NCI-H1436 (cell line): ENCODE data around the gene DGCR8.

Experiments
- DNase-seq: peaks from one replicate; lab custom pipeline; 2025; lab: John Stamatoyannopoulos, UW

DGCR8 gene

DNA sequence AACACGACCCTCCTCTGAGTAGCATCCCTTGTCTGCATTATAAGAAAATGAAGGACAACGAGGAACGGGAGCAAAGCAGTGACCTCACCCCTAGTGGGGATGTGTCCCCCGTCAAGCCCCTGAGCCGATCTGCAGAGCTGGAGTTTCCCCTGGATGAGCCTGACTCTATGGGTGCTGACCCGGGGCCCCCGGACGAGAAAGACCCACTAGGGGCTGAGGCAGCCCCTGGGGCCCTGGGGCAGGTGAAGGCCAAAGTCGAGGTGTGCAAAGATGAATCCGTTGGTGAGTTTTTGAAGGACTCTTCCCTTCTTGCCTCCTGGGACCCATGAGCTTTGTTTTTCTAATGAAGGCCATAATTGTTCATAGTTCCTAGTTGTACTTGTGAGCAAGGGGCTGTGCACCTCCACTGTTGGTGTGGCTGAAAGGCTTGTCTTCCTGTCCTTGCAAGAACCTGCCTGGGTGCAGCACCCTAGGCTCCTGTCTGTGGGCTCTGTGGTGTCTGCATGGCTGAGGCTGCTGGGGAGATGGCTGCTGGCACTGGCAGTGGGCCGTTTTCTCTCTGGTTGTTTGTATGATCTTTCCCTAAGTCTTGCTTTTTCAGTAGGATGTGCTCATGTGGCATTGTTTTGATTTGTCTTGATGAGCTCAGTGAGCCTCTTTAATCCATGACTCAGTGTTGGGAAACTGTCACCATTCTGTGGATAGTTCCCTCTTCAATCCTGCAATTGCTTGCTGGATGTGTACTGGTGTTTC lies 10.1 kb downstream of the DGCR8 start:
- DNase-seq = no peak

DNA sequence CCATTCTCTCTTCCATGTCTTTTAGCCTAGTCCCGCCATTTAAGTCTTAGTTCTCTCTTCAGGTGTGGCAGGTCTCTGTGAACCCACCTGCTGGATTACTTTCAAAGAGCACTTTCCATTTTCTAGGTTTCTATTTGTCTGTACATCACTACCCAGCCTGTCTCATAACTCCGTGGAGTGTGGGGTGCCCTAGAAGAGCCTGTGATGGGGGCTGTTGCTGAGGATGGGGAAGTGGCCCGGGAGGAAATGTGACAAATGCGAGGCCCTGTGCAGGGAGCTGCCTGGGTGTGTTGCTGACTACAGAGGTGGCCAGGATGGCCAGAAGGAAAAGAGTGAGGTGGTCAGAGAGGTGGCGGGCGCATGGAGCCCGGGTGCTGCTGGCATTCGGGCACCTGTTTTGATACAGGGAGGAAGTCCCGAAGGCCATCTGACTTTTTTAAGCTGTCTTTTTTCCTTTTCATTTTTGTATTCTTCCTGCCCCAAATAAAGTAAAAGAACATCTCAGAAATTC lies 10.7 kb downstream of the DGCR8 start:
- no peak for DNase-seq

DNA sequence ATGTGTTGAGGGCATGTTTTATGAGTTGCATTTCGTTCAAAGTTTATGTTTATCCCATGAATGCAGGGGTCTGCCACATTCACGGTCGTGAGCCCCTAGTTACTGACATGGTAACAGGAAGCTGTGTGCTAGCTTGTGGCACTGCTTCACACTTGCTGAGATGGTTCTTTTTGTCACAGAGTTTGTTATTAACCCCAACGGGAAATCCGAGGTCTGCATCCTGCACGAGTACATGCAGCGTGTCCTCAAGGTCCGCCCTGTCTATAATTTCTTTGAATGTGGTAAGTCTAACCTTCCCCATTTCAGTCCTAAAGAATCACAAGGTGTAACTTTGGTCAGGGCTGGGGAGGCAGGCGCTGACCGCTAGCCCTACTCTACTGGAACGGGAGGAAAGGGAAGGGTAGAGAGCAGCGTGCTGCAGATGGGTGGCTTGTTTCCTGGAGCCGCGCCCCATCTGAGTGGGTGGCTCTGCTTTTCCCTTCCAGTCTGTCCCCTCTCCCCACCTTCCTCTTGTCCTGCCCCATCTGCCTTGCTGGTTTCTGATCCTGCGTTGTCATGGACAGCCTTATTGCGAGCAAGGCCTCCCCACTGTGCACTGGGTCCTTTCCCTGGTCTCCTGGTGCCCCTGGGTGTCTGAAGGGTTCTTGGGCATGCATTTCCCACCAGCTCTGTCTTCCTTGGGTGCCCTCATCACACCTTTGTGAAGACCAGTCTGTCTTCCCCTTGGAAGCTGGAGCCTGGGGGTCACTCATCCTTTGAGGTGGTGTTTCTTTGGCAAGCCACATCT lies 11.8 kb downstream of the DGCR8 start:
- DNase-seq = no peak

DNA sequence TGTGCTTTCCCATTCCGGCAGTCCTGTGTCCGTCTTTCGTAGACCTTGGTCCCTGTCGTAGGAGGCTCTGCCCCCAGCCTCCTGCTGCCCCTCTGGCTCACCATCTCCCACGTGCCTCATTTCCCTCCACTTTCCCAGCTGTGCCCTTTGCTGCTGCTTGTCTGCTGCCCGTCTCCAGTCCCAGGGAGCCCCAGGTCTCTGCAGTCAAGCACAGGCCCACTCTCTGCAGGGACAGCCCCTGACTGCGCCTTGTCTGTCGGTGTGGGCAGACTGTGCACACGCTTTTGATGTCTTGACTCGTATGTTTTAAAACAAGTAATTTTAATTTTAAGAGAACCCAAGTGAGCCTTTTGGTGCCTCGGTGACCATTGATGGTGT lies 12.4 kb downstream of the DGCR8 start:
- no peak for DNase-seq

DNA sequence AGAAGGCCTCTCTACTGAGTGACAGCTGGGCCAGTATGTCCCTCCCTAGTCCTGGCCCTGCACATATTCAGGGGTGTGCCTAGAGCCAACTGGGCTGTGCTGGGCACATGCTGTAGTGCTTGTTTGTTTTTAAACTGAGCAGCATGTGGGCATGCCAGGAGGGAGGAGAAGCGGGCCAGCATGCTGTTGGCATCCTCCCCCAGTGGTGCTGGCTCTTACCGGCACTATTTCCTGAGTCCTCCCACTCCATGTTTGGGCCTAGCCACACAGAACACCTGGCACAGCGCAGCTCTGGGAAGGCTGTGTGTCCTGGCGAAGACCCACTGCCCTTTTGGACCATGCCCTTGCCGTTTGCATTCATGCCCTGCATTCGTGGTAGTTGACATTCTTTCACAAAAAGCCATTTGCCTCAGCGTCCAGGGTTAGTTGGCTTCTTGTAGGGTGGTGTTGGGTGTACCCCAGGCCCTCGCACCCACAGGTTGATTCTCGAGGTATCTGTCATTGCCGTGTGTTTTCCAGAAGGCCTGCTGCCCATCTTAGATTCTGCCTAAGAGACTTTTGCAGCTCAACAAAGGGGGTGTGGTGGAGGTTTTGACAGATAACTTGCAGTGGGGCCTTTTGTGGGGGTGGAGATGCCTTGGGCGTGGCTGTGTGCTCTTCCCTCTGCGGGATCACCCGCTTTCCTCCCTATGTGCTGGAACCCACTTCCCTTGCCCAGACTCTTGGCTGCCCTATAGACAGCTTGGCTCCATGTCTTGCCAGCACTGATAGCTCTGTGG lies 13.6 kb downstream of the DGCR8 start:
- DNase-seq = no peak

DNA sequence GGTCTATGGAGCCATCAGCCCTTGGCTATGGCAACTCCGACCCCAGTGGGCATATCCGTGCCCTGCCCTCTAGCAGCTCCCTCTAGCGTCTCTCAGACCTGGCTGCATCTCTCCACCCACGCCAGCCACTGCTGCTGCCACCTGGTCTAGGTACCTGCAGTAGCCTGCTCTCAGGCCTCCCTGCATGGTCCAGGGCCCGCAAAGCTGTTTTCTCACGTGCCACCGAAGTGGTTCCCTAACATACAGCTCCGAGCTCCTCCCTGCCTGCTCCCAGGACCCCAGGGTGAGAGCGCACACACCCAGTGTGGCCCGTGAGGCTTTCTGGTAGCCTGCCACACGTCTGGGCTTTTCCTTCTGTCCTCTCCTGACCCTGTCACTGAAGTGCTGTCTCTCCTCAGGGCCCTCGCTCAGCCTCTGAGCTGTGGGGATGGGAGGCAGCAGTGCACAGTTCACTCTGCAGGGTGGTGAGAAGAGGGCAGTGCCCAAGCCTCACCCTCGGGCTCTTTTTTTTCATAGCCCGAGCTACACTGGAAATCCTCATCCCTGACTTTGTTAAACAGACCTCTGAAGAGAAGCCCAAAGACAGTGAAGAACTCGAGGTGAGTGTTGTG lies 14.3 kb downstream of the DGCR8 start:
- DNase-seq = no peak

DNA sequence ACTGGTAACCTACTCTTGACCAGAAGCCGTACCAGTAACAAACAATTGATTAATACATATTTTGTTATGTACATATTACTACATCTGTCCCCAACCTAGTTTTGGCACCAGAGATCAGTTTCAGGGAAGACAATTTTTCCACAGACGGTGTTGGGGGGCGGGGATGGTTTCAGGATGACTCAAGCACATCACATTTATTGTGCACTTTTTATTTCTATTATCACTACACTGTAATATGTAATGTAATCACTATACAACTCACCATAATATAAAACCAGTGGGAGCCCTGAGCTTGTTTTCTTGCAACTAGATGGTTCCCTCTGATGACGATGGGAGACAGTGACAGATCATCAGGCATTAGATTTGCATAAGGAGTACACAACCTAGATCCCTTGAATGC lies 15.5 kb downstream of the DGCR8 start:
- DNase-seq = no peak

DNA sequence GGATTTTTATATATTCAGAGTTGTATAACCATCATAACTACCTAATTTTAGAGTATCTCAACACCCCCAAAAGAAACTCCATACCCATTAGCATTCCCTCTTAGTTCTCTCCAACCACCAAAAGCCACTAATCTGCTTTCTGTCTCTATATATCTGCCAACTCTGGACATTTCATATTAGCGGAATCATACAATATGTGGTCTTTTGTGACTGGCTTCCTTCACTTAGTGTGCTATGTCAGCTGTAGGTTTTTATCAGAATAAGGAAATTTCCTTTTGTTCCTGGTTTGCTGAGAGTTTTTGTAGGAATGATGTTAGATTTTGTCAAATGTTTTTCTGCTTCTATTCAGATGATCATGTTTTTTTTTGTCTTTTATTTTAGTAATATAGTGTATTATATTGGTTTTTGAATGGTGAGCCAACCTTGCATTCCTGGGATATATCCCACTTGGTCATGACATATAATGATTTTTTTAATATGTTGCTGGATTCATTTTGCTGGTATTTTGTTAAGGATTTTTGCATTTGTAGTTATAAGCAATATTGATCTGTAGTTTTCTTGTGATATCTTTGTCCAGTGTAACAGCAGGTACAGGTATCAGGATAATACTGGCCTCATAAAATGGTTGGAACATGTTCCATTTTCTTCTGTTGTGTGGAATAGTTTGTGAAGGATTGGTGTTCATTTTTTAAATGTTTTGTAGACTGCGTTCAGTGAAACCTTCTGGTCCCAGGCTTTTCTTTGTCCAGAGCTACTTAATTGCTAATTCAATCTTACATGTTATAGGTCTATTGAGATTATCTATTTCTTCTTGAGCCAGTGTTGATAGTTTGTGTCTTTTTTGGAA lies 16.8 kb downstream of the DGCR8 start:
- DNase-seq = no peak

DNA sequence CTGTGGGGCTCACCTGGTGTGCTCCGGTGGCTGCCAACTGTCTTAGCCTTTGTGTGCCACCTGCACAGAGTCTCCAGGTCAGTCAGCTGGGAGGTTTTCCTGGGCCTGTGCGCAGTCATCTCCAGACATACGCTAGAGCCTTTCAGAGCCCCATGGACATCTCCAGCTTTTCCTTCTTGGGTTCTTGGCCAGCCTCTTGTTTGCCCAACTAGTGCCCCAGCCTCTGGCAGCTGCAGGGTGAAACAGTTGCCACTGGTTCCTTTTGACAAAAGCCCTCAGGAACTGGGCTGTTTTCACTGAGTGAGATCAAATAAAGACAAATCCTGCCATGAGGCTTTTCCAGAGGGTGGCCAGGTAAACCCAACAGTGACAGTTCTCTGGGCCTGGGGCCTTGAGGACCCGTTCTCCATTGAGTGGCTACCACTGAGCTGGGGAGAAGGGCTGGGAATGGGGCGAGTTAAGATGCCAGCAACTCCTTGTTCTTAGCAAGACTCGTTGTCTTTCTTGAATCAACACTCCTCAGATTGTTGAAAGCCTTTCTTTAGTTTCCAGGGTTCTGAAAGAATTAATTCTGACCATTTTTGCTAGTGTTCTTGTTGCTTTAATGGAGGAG lies 19.2 kb downstream of the DGCR8 start:
- DNase-seq = no peak

DNA sequence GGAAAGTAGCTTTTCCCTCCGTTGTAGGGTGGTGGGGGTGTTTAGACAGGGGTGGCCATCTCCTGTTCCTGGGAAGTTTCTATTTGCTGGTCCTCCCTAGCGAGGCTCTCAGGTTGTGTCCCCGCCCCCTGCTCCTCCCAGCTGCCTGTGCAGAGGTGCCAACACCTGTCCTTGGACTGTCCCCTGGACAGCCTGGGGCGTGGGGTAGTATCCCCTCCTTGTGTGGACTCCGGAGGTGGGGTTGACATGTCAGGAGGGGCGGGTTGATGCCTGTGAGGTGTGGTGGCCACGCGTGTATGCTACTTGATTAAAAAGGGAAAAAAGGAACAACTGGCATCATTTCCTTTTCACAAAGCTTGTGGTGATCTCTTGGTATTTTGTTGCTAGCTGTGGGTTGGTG lies 21.6 kb downstream of the DGCR8 start:
- no peak for DNase-seq

DNA sequence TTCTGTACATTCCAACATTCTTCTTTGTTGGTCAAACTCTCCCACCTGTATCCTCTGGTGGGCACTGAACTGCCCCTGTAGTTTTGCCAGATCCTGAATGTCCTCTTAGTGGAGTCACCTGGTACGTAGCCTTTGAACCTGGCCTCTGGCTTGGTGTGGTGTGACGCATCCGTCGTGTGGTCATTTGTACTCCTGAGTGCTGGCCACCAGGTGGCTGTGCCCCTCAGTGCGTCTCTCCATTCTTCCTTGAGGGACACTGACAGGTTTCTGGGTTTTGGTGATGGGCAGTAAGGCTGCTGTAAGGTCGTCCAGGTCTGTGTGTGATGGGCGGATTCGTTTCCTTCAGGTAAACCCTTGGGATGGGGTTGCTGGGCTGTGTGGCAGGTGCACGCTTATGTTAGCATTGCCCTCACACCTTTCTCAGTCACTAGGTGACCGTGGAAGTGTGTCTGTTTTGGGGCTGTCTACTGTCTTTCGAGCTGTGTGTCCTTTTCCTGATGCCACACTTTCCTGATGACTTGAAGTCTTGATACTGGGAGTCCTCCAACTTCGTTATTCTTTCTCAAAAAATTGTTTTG lies 22.3 kb downstream of the DGCR8 start:
- DNase-seq = no peak

DNA sequence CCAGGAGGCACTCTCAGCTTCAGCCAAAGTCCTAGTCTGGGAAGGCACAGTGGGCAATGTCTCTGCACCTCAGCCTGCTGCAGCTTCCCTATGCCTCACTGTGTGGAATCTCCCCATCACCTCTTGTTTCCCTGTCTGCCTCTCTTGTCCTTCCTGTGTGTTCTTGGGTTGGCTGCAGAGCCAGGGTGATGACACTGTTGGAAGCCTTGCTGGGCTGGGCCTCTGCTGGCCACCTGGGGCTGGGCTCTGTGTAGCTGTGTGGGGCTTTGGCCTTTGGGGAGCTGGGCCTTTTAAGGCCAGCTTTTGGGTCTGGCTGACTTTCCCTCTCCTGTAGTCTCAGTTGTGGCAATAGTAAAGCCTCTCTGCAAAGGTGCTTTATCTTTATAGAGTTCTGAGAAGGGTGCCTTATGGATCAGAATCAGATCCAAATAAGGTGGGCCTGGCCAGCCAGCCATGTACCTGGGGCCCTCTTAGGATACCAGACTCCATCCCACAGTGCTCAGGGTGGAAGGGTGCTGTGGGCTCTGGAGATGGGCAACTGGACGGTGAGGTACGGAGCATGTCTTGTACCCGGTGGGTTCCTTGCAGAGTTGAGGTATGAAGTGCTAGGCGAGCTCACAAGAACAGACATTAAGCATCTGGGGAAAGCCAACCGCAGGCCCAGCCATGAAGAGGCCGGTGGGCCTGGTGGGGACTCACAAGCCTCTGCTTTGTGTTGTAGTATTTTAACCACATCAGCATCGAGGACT lies 25.6 kb downstream of the DGCR8 start:
- DNase-seq = no peak

DNA sequence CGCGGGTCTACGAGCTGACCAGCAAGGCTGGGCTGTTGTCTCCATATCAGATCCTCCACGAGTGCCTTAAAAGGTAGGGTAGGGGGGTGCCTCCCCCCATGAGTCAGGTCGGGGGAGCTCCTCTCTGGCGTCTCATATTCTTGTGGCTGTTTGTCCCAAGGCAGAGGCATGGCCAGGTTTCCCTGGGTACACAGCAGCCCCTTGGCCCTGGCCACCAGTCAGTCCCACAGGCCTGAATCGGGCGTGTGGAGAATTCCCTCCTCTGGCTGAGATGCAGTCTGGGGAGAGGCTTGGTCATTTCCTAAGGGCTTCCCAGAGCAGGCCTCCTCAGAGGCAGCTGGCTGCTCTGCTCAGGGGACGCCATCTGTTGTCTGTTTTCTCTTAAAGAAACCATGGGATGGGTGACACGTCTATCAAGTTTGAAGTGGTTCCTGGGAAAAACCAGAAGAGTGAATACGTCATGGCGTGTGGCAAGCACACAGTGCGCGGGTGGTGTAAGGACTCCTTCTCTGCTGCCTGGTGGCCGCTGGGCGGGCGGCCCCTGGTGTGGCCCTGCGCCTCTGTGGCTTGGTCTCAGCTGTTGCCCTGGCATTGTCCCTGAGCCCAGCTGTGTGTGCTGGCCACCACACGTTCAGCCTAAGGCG lies 26.3 kb downstream of the DGCR8 start:
- no peak for DNase-seq

DNA sequence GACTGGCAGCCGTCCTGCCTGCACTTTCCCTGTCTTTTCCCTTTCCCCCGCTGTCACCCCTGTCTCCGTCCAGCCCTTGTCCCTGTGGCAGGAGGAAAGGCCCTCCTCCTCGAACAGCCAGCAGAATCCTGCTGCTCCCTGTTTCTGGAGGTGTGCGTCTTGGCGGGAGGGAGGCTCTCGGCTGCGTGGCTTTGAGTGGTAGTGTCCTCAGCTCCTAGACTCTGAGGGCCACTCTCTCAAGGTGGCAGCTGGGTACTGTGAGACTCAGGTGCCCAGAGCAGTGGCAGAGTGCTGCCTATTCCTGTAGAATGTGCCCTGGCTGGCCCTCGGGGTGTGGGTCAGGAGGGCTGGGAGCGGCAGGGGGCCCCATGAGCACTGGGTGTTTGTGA lies 26.8 kb downstream of the DGCR8 start:
- DNase-seq = no peak

DNA sequence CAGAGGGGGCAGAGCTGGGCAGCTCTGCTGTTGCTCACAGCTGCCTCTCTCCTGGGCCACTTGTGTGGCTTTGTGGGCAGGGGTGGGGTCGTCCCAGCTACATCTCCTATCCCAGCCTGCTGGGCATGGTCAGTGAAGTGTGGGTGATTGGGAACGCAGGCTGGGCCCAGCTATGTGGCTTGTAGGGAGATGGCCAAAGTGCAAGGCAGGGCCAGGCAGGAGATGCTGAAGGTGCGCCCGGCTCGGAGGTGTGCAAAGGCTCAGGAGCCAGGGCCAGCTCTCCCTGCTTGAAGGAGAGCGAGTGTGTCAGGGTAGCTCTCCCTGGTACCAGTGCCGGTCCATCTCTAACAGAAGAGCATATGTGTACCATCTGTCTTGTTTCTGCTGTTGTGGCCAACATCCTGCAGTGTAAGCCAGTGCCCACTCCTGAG lies 27.4 kb downstream of the DGCR8 start:
- no peak for DNase-seq

DNA sequence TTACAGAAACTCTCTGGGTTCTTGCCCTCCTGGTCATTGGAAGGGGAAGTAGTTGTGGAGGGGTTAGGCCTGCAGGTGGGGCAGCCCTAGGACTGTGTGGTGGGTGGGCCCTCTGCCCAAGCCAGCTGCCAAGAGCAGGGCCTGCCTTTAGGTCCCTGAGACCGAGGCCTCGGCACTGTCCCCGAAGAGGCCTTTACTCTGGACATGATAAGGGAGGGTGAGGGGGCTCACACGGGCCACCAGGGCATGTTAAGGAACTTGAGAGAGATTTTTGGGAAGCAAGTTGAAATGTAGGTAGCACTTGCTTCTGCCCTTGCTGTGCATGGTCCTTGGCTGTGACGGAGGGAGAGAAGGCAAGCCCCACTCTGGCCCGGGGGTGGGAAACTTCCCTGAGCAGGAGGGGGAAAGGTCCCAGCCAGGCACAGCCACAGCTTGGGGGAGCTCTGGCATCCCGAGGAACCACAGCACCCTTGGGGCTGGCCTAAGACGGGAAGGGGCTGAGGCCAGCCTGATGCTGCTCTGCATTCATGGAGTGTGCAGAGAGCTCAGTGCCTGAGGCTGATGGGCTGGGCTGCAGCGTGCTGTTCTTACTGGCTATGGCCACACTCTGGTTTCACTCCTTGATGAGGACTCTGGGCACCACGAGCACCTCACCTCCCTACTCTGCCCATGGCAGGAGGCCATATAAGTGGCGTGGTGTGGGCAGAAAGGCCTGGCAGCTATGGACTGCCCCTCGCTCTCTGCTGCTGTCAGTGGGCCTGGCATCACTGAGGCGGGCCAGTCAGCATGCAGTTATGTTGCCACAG lies 28.1 kb downstream of the DGCR8 start:
- DNase-seq = no peak

DNA sequence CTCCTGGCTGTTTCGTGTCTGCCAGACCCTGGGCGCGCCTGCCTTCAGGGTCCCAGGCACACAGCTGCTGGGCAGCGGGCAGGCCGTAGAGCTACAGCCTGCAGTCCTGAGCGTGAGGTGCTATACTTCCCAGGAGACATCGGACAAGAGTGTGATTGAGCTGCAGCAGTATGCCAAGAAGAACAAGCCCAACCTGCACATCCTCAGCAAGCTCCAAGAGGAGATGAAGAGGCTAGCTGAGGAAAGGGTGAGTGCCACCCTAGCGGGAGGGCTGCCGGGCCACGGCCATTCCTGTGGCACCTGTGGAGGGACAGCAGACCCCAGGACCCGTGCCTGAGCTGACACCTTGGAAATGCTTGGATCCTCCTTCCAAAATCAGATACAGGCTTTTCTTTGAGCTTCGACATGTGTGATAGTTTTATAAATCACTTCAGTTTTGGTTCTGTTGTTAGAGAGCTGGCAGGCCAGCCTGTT lies 28.8 kb downstream of the DGCR8 start:
- DNase-seq = no peak
